SK-N-SH treated with all-trans-retinoic acid at 6 μM for 48 hours (cell line): Measurements from ENCODE around the gene URM1.

Experiments used
- CSRNP3 ChIP-seq: fragments of 250-450 bp; sonication (Bioruptor Pico); IDR thresholded peaks from 2 replicates; pipeline ENCODE4 v1.5.1; 2021; ENCODE audit warnings: mild to moderate bottlenecking, moderate library complexity
- GLIS3 ChIP-seq: fragments of 250-450 bp; sonication (Bioruptor Pico); IDR thresholded peaks from 2 replicates; pipeline ENCODE4 v1.5.0; 2020; ENCODE audit warnings: mild to moderate bottlenecking, moderate library complexity
- SNAI2 ChIP-seq: fragments of 250-450 bp; sonication (Bioruptor Pico); IDR thresholded peaks from 2 replicates; pipeline ENCODE4 v1.5.0; 2020; ENCODE audit warnings: mild to moderate bottlenecking, moderate library complexity
- ZFP30 ChIP-seq: fragments of 450-650 bp; formaldehyde crosslinking; IDR thresholded peaks from 2 replicates; pipeline ENCODE4 v1.5.0; 2022; ENCODE audit warnings: mild to moderate bottlenecking, moderate library complexity

- TF ChIP-seq ZFP30 (no peak), CSRNP3 (CRISPR knock-in tag) (no peak), GLIS3 (CRISPR knock-in tag) (no peak), SNAI2 (CRISPR knock-in tag) (no peak)
Measured at GRCh38 chr9:128414461-128414860, 43.3 kb downstream of the URM1 start.
